Endodermal cell (in vitro differentiated cells): Measurements from ENCODE around the gene DUSP5. TPM values are rescaled to one million over a fixed set of nuclear protein-coding genes. Genes with fewer than 3 reads are reported as not detected.
"Not testable (repeated sequence)": the region's sequence is repeated elsewhere in the genome, so short reads cannot be mapped to it uniquely, and the experiment has no call there.

Experiments used
- DNase-seq: peaks from one replicate; pipeline ENCODE4 v3.0.0-alpha.2; 2017
- H3K27ac ChIP-seq: 2 replicates; pipeline ENCODE4 v1.5.1; 2013; ENCODE audit warnings: mild to moderate bottlenecking, low read depth, low read length, moderate library complexity
- H3K27me3 ChIP-seq: 2 replicates; pipeline ENCODE4 v1.6.1; 2013; ENCODE audit warnings: mild to moderate bottlenecking, low read length, moderate library complexity; ENCODE audit not compliant: insufficient read depth, control insufficient read depth, poor library complexity, severe bottlenecking
- H3K36me3 ChIP-seq: 2 replicates; pipeline ENCODE4 v1.7.0; 2013; ENCODE audit warnings: mild to moderate bottlenecking, low read length, moderate library complexity; ENCODE audit not compliant: control insufficient read depth, insufficient read depth
- H3K4me1 ChIP-seq: one replicate; pipeline ENCODE4 v1.7.0; 2013; ENCODE audit warnings: low read length; ENCODE audit not compliant: control insufficient read depth, insufficient read depth
- H3K4me3 ChIP-seq: 2 replicates; pipeline ENCODE4 v1.5.1; 2013; ENCODE audit warnings: mild to moderate bottlenecking, low read length, moderate library complexity
- H3K9ac ChIP-seq: 2 replicates; pipeline ENCODE4 v1.6.1; 2013; ENCODE audit warnings: mild to moderate bottlenecking, low read length, moderate library complexity; ENCODE audit not compliant: poor library complexity, severe bottlenecking; ENCODE audit errors: extremely low read depth
- H3K9me3 ChIP-seq: 2 replicates; pipeline ENCODE4 v1.6.1; 2013; ENCODE audit warnings: mild to moderate bottlenecking, low read length, moderate library complexity; ENCODE audit not compliant: control insufficient read depth
- H3K27ac Mint-ChIP-seq: 2 replicates; pipeline ENCODE4 v1.8.0; 2020; ENCODE audit warnings: mixed read lengths
- H3K27me3 Mint-ChIP-seq: 2 replicates; pipeline ENCODE4 v1.8.0; 2021; ENCODE audit warnings: mild to moderate bottlenecking, mixed read lengths; ENCODE audit not compliant: insufficient read depth
- H3K36me3 Mint-ChIP-seq: 2 replicates; pipeline ENCODE4 v1.8.0; 2020; ENCODE audit warnings: low read depth, mixed read lengths
- H3K4me1 Mint-ChIP-seq: 2 replicates; pipeline ENCODE4 v1.8.0; 2020; ENCODE audit warnings: mixed read lengths
- H3K4me3 Mint-ChIP-seq: 2 replicates; pipeline ENCODE4 v1.8.0; 2020; ENCODE audit warnings: mild to moderate bottlenecking, moderate library complexity, mixed read lengths
- H3K9me3 Mint-ChIP-seq: 2 replicates; pipeline ENCODE4 v1.8.0; 2020; ENCODE audit warnings: mild to moderate bottlenecking, mixed read lengths
- CTCF ChIP-seq: fragments of 200-600 bp; sonication (generic); conservative IDR thresholded peaks from 2 replicates; pipeline ENCODE4 v1.5.0; 2021; ENCODE audit warnings: antibody characterized with exemption, mild to moderate bottlenecking
- WGBS, 2 experiments: methylation state at CpG; one replicate each; pipeline versions ENCODE4 v1.1.5 to v1.1.7; 2013; ENCODE audit warnings: missing lambda C conversion rate in 2 of 2, mixed read lengths in 1 of 2; ENCODE audit not compliant: insufficient coverage in 1 of 2, insufficient read length in 1 of 2; 5-methylcytosine and 5-hydroxymethylcytosine counted together
- total RNA-seq, 2 donors: library from RNA; stranded (reverse); fragmentation: NEBNext Ultra II Directional in 1 of 2; extraction: Animal tissue kit (Norgen Biotek cat#: 25700) in 1 of 2; gene quantifications; 2 replicates in 1 of 2; 3 replicates in 1 of 2; pipeline ENCODE4 v1.2.1, GENCODE V29; 2021

The DUSP5 gene
- total RNA-seq, 2 donors from 2014 or later, result 60.0 to 60.3 TPM

- Mint-ChIP-seq H3K36me3 (no peaks in the 10 kb centered on the region), H3K9me3 (no peaks in the 10 kb centered on the region), H3K27me3 (no peaks in the 10 kb centered on the region), H3K4me1 (peaks cover 55% of the 10 kb centered on the region), H3K27ac (peak overlapping the region; percentile 0), H3K4me3 (no peak overlapping the region)
- TF ChIP-seq CTCF, result no peak
- Histone ChIP-seq H3K4me1 (peaks cover 4% of the 10 kb centered on the region), H3K27me3 (no peaks in the 10 kb centered on the region), H3K4me3 (no peak overlapping the region), H3K9me3 (no peaks in the 10 kb centered on the region), H3K27ac (no peak overlapping the region), H3K36me3 (peaks cover under 1% of the 10 kb centered on the region), H3K9ac (no peak overlapping the region)
- DNase-seq, result peak; percentile 64
- 84 to 92% methylated on average over 2 to 5 of the region's 5 CpGs for WGBS, 2 experiments
These were observed 30.7 kb downstream of the DUSP5 start for GRCh38 chr10:110528224-110528996.

DNA sequence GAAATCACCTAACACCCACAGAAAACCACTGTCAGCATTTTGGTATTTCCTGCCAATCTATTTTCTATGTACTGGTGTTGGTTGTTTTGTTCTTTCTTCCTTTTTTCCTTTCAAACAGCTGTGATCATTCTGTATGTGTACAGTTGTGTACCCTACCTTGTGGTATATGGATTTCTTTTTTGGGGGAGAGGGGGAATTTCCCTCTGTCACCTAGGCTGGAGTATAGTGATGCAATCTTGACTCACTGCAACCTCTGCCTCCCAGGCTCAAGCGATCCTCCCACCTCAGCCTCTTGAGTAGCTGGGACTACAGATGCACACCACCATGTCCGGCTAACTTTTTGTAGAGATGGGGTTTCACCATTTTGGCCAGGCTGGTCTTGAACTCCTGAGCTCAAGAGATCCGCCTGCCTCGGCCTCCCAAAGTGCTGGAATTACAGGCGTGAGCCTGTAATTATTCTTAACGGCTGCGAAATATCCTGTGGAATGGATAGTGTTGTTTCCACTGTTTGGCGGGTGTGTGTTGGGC is 31.4 kb downstream of the DUSP5 start:
- Mint-ChIP-seq H3K27ac (peak overlapping the region; percentile 98), H3K4me1 (peaks cover 49% of the 10 kb centered on the region)
- not testable (repeated sequence) for H3K36me3 ChIP-seq, H3K27me3 Mint-ChIP-seq, H3K27ac ChIP-seq, DNase-seq, H3K36me3 Mint-ChIP-seq, H3K9ac ChIP-seq, H3K27me3 ChIP-seq, H3K4me1 ChIP-seq, H3K9me3 Mint-ChIP-seq, H3K4me3 ChIP-seq, H3K9me3 ChIP-seq, H3K4me3 Mint-ChIP-seq
- WGBS, 2 experiments, result 76 to 81% methylated on average over 6 to 8 of the region's 8 CpGs

DNA sequence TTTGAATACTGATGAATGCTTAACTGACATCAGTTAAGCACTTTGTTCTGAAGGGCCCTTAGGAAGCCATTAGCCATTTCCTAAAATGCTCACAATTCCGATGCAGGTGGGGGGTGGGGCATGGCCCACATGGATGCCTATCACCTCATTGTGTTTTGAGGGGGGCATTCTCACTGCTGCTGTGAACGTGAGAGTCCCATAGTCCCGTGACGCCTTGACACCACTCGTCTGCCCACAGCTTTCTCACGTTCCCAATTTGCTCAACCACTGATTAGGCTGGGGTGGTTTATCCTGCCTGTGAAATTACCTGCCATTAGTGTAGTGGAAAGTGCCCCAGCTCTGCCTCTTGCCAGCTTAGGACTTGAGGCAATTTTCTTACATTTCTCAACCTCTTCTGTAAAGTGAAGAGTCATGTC is 31.9 kb downstream of the DUSP5 start:
- DNase-seq, result peak; percentile 92
- Mint-ChIP-seq H3K27me3 (no peaks in the 10 kb centered on the region), H3K36me3 (no peaks in the 10 kb centered on the region), H3K9me3 (no peaks in the 10 kb centered on the region), H3K4me3 (peak overlapping the region; percentile 54), H3K4me1 (peaks cover 46% of the 10 kb centered on the region), H3K27ac (peak overlapping the region; percentile 98)
- TF ChIP-seq CTCF, result no peak
- Histone ChIP-seq H3K9ac (no peak overlapping the region), H3K9me3 (no peaks in the 10 kb centered on the region), H3K4me1 (peaks cover 4% of the 10 kb centered on the region), H3K27ac (no peak overlapping the region), H3K4me3 (peak overlapping the region; percentile 15), H3K27me3 (no peaks in the 10 kb centered on the region), H3K36me3 (no peaks in the 10 kb centered on the region)
- 6 to 9% methylated on average over 4 to 6 of the region's 6 CpGs for WGBS, 2 experiments
